ENCODE measurements around the gene RPS2.
A peak's percentile ranks its signal among the peaks of the same experiment; 100 is the strongest.

RPS2 gene

DNA sequence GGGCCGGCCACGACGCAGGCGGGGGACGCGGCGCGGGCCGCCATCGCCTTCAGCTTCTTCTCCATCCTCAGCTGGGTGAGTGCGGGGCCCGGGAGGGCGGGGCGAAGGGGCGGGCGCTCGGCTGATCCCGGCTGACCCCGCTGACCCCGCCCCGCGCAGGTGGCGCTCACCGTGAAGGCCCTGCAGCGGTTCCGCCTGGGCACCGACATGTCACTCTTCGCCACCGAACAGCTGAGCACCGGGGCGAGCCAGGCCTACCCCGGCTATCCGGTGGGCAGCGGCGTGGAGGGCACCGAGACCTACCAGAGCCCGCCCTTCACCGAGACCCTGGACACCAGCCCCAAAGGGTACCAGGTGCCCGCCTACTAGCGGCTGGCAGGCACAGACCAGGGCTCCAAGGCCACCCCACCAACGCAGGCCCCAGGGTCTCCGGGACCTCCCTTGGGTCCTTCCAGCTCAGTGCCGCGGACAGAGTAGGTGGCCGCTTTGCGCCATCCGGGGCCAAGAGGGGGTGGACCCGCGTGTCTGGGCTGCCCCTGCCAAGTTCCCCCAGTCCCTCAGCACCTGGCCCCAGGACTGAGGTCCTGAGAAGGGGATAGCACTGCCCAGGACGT, 28.2 kb upstream of the RPS2 start:
- DNase-seq (ENCODE audit: low spot score) = no peak
- peak overlapping the region; percentile 71 for H3K27ac ChIP-seq
- ChIA-PET CTCF (interaction anchor here (0.6 kb wide), 1 partner anchor 14 kb away, joined by 3 read pairs; no protein-coding TSS in a partner anchor), POLR2A (ENCODE audit: low non-redundant PET) (interaction anchor here (0.6 kb wide), 1 partner anchor 10 kb away, joined by 3 read pairs; no protein-coding TSS in a partner anchor)
- no peak for TF ChIP-seq CTCF (conservative IDR thresholded peaks at IDR 0.05; ENCODE audit: low read depth)

GRCh38 chr16:1991948-1992703, 27.5 kb upstream of the RPS2 start:
- DNase-seq (ENCODE audit: low spot score) = peak; percentile 90
- no peak for TF ChIP-seq CTCF (conservative IDR thresholded peaks at IDR 0.05; ENCODE audit: low read depth)
- peak overlapping the region; percentile 71 for H3K27ac ChIP-seq
- POLR2A ChIA-PET (ENCODE audit: low non-redundant PET) = interaction anchor here (0.6 kb wide), 1 partner anchor 10 kb away, joined by 3 read pairs; no protein-coding TSS in a partner anchor
- CTCF ChIA-PET = interaction anchor here (0.6 kb wide), 1 partner anchor 15 kb away, joined by 3 read pairs; no protein-coding TSS in a partner anchor

- ChIA-PET CTCF (interaction anchor here (0.7 kb wide), 1 partner anchor 164 kb away, joined by 3 read pairs; the partner anchor contains the start of gene TRAF7), POLR2A (ENCODE audit: low non-redundant PET) (no interaction called here)
- no peak for TF ChIP-seq CTCF (conservative IDR thresholded peaks at IDR 0.05; ENCODE audit: low read depth)
- no peak for DNase-seq (ENCODE audit: low spot score)
- peak overlapping the region; percentile 71 for H3K27ac ChIP-seq
Measured at GRCh38 chr16:1991588-1991947, 26.9 kb upstream of the RPS2 start.

DNA sequence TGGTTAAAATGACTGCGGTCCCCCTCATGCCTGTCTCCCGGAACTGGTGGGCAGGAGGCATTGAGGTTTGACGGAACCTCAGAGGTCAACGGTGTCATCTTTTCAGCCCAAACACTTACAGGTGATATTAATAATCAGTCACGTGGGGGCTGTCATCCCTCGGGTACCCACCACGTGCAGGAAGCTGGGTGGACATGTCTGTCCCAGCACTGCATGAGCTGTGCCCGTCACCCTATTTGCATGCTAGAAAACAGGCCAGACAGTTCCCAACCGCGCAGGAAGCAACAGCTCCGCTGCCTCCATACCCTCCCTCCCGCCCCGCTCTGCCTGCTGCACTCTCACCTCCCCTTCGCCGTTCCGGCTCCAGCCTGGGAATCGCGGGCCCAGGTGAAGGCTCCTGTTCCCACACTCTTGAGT, 26.5 kb upstream of the RPS2 start:
- CTCF ChIA-PET = interaction anchor here (0.6 to 0.7 kb wide), 2 partner anchors 164 to 525 kb away, joined by 3 read pairs; partner anchors contain the start of gene TRAF7
- no peak overlapping the region for H3K27ac ChIP-seq
- TF ChIP-seq CTCF (conservative IDR thresholded peaks at IDR 0.05; ENCODE audit: low read depth) = no peak
- POLR2A ChIA-PET (ENCODE audit: low non-redundant PET) = no interaction called here
- no peak for DNase-seq (ENCODE audit: low spot score)

GRCh38 chr16:1990351-1991134, 25.9 kb upstream of the RPS2 start:
- ChIA-PET POLR2A (ENCODE audit: low non-redundant PET) (no interaction called here), CTCF (interaction anchor here (0.6 to 0.7 kb wide), 2 partner anchors 525 to 750 kb away, joined by 3 read pairs; no protein-coding TSS in a partner anchor)
- no peak for DNase-seq (ENCODE audit: low spot score)
- H3K27ac ChIP-seq = no peak overlapping the region
- no peak for TF ChIP-seq CTCF (conservative IDR thresholded peaks at IDR 0.05; ENCODE audit: low read depth)

DNA sequence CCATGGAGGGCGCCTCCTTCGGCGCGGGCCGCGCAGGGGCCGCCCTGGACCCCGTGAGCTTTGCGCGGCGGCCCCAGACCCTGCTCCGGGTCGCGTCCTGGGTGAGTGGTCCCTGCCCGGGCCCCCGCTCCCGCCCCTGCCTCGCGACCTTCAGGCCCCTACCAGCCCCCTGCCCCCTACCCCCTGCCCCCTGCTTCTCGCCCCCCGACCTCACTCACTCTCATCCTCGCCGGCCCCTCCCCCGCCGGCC, 25.4 kb upstream of the RPS2 start:
- no peak for TF ChIP-seq CTCF (conservative IDR thresholded peaks at IDR 0.05; ENCODE audit: low read depth)
- POLR2A ChIA-PET (ENCODE audit: low non-redundant PET) = no interaction called here
- DNase-seq (ENCODE audit: low spot score) = no peak
- no peak overlapping the region for H3K27ac ChIP-seq
- CTCF ChIA-PET = interaction anchor here (0.7 kb wide), 1 partner anchor 750 kb away, joined by 3 read pairs; no protein-coding TSS in a partner anchor

All from RWPE1 (cell line).